Measurements from ENCODE around the gene ADAMTS19.
"Not testable (repeated sequence)": the region's sequence is repeated elsewhere in the genome, so short reads cannot be mapped to it uniquely, and the experiment has no call there.

The ADAMTS19 gene

GRCh38 chr5:129474544-129474943, 14.4 kb downstream of the ADAMTS19 start:
- no peak for DNase-seq

- no peak for DNase-seq
Measured at GRCh38 chr5:129476751-129477150, 16.7 kb downstream of the ADAMTS19 start.

DNA sequence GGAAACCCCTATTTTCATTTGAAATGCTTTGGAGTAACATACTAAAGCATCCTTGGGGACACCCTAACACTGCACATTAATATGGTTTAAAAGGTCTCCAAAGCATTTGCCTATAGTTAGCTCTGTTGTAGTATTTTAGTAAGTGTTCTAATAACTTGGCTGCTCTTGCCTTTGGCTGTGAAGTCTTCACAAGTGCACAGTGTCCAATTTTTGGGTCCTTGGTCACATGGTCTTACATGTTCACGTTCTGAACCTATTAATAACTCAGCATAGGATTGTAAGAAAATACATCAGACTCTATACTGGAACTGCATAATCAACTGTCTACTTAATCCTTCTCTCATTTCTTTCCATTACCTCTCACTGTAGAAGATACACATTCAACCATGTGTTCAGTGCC, 17.4 kb downstream of the ADAMTS19 start:
- no peak for DNase-seq

DNA sequence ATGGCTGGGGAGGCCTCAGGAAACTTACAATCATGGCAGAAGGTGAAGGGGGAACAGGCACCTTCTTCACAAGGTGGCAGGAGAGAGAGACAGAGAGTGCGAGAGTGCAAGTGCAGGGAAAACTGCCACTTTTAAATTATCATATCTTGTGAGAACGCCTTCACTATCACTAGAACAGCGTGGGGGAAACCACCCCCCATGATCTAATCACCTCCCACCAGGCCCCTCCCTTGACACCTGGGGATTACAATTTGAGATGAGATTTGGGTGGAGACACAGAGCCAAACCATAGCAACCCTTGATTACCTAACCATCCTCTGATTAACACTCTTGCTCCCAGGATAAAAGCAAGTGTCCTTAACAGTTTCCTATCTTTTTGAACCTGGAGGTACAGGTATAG, 21.1 kb downstream of the ADAMTS19 start:
- DNase-seq, result no peak

- no peak for DNase-seq
Measured at GRCh38 chr5:129496421-129496820, 36.3 kb downstream of the ADAMTS19 start.

DNA sequence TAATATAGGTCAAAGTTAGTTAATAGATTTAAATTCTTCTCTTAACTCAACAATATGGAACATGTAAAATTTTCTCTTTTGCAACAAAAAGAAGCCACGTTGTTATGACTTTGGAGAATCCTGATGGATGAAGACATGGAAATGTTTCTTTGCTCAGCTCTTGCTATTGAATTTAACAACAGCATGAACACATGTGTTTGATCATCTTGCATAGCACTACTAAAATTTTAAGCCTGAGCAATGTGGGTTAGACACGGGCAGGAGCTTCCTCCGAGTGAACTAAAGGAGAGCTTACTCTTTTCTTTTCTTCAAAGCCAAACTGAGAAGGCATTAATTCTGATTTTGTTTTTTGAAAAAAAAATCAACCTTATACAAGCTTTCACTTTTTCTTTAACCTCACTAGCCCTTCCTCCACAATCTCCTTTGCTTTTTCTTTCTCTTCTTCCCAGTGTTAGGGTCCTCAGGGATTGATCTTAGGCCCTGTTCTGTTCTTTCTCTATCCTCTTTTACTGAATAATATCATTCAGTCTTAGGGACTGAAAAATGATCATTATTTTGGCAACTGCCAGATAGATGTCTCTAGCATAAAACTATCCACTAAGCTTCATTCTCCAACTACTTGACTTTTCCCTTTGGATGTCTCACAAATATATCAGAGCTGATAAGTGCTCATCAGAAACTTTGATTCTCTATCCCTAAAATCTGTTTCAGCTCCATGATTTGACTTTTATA, 36.9 kb downstream of the ADAMTS19 start:
- no peak for DNase-seq

- no peak for DNase-seq
Measured at GRCh38 chr5:129499208-129499852, 39.2 kb downstream of the ADAMTS19 start.

- no peak for DNase-seq
Measured at GRCh38 chr5:129500101-129500500, 40.0 kb downstream of the ADAMTS19 start.

GRCh38 chr5:129506086-129506485, 46.0 kb downstream of the ADAMTS19 start:
- DNase-seq, result no peak

GRCh38 chr5:129506950-129507349, 46.9 kb downstream of the ADAMTS19 start:
- DNase-seq, result no peak

- no peak for DNase-seq
Measured at GRCh38 chr5:129507527-129507926, 47.4 kb downstream of the ADAMTS19 start.

- DNase-seq, result no peak
Measured at GRCh38 chr5:129508606-129509005, 48.5 kb downstream of the ADAMTS19 start.

DNA sequence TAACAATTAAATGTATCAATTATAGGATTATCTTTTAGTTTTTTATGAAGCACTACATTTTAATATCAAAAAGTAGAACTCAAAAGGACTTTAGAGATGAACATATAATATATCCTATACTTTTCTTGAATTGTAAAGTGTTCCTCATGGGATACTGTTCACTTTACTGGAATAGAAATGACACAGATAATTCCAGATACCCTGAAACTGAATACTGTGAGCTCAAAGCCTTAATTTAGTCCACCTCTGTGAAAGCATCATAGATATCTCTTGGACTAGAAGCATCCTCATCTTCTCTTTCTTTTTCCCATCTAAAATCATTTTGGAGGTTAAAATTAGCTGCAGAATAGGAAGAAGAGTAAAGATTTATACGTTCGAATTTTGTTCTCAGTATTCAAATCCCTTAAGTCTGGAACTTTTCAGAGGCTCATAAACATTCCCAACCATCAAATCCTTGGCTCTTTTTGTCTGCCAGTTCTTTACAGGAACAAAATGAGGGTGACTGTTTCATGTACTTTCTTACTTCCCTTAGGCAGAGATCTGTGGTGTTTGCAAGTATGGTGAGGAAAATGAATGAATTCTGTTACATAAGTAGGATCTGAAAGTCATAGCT, 49.4 kb downstream of the ADAMTS19 start:
- no peak for DNase-seq

DNA sequence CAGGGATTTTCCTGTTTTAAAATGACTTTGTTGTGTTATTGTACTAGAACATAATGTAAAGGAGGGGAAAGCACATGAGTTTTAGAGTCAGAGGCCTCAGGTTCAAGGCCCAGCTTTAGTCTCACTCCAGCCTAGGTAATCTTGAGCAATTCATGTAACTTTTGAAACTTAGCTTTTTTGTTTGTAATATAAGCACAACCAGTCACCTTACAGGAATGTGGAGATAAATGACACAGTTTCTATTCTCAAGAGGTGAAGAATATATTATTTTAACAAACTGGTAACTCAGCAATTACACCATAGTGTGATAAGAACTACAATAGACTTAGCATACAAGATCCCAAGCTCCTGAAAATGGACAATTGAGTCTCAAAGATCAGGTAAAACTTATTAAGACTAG, 51.2 kb downstream of the ADAMTS19 start:
- no peak for DNase-seq

- no peak for DNase-seq
Measured at GRCh38 chr5:129541051-129541450, 81.0 kb downstream of the ADAMTS19 start.

DNA sequence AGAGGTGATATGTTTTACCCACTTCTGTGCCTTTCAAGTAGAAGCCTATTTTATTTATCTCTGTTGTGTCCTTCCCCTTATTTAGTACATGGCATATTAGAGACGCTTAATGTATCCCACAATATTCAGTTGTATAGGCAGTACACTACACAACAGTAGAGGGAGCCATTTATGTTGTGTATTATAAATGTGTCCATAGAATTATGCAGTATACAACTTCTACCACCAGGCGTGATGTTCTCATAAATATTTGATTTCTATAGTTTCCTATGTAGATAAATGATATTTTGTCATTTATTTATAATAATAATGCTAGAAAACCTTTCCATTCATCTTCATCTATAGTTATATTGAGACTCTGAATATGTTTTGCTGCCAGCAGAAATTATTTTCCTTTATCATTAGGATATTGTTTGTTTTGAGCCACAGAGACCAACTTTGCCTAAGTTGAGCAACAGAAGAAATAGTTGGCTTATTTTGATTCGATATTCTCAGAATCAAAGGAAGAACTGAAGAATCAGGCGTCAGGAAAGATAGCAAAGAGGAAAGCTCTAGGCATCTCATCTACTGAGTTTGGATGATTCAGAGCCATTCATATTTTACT, 81.7 kb downstream of the ADAMTS19 start:
- DNase-seq, result peak; percentile 6

DNA sequence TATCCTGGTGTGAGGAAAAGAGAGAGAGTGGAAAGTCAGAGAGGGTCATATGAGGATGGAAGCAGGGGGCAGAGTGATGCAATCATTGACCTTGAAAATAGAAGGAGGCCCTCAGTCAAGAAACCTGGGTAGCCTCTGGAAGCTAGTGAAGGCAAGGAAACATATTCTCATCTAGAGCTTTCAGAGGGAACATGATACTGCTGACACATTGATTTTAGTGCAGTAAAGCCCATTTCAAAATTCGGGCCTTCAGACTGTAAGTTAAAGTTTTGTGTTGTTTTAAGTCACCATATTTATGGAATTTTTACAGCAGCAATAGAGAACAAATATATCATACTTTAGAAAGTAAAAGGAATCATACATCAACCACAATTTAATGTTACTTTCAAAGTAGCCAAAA, 87.0 kb downstream of the ADAMTS19 start:
- DNase-seq, result no peak

GRCh38 chr5:129554134-129554904, 94.2 kb downstream of the ADAMTS19 start:
- no peak for DNase-seq

GRCh38 chr5:129563585-129563984, 103.5 kb downstream of the ADAMTS19 start:
- no peak for DNase-seq

- no peak for DNase-seq
Measured at GRCh38 chr5:129569295-129569694, 109.2 kb downstream of the ADAMTS19 start.

DNA sequence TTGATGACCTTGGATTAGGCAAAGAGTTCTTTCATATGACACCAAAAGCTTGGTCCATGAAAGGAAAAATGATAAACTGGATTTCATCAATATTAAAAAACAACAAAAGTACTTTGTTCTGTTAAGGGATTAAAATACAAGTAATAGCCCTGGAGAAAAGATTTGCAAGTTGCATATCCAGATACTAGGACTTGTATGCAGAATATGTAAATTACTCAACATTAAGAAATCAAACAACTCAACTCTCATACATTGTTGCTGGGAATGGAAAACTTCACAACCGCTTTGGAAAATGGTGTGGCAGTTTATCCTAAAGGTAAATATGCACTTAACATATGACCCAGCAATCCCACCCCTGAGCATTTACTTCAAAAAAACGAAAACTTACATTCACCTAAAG, 112.0 kb downstream of the ADAMTS19 start:
- no peak for DNase-seq

GRCh38 chr5:129584496-129584895, 124.4 kb downstream of the ADAMTS19 start:
- DNase-seq, result not testable (repeated sequence)
